Endothelial cell of umbilical vein (primary cell): ENCODE results near the gene CNFN. TPM values are rescaled to one million over a fixed set of nuclear protein-coding genes. Genes with fewer than 3 reads are reported as not detected.

Source experiments
- BruUV-seq: library from RNA; stranded (reverse); fragments of 400-500 nt; replicated peaks from 2 replicates; lab custom pipeline; 2021; lab: Mats Ljungman, UMichigan
- CTCF ChIA-PET: fragments of 300-600, 350-600 bp; sonication (Branson Sonifier 250); formaldehyde crosslinking; loops from one replicate; lab custom pipeline; 2021; ENCODE audit warnings: antibody characterized with exemption, inconsistent platforms; lab: Charles Lee
- POLR2A ChIA-PET: fragments of 300-600, 350-600 bp; sonication (Branson Sonifier 250); formaldehyde crosslinking; loops from one replicate; lab custom pipeline; 2021; ENCODE audit warnings: antibody characterized with exemption, inconsistent platforms; lab: Charles Lee
- DNase-seq: peaks from one replicate; pipeline ENCODE4 v3.0.0-alpha.2; 2011; ENCODE audit warnings: low read depth, low spot score
- FAIRE-seq: peaks from 2 replicates; lab custom pipeline; 2011; peaks lifted over from hg19 to GRCh38; lab: Jason Lieb, UNC
- H2AFZ ChIP-seq: 2 replicates; pipeline ENCODE4 v1.6.0; 2012; ENCODE audit warnings: low read depth, low read length, control low read depth, inconsistent platforms
- H3K27ac ChIP-seq: 2 replicates; pipeline ENCODE4 v1.5.1; 2011; ENCODE audit warnings: low read depth, mild to moderate bottlenecking, control low read depth, low read length, moderate library complexity; ENCODE audit not compliant: insufficient read depth
- H3K27me3 ChIP-seq, 2 experiments: 2 replicates each; pipeline versions ENCODE4 v1.6.0 to v1.6.1; 2011; ENCODE audit warnings: low read length in 2 of 2, mixed read lengths in 1 of 2; ENCODE audit not compliant: control insufficient read depth in 2 of 2, insufficient read depth in 2 of 2
- H3K36me3 ChIP-seq, 2 experiments: 2 replicates in 1 of 2; 3 replicates in 1 of 2; pipeline ENCODE4 v1.5.1; 2011; ENCODE audit warnings: low read length in 2 of 2, mild to moderate bottlenecking in 1 of 2, moderate library complexity in 1 of 2; ENCODE audit not compliant: control insufficient read depth in 2 of 2, insufficient read depth in 2 of 2; ENCODE audit errors: extremely low read depth in 1 of 2
- H3K4me1 ChIP-seq: 3 replicates; pipeline ENCODE4 v1.5.1; 2011; ENCODE audit warnings: mild to moderate bottlenecking, low read length; ENCODE audit not compliant: control insufficient read depth, insufficient read depth; ENCODE audit errors: extremely low read depth
- H3K4me2 ChIP-seq: 2 replicates; pipeline ENCODE4 v1.6.1; 2011; ENCODE audit warnings: low read length, control low read depth, mixed read lengths; ENCODE audit not compliant: insufficient read depth
- H3K4me3 ChIP-seq, 3 experiments: fragments of 200-600 bp in 1 of 3; sonication (generic), shearing (Covaris generic) in 1 of 3; replicated peaks in 1 of 3; 2 replicates each; pipeline ENCODE4 v1.5.1; 2011 to 2016; ENCODE audit warnings: control low read depth in 3 of 3, low read length in 3 of 3, mild to moderate bottlenecking in 2 of 3, inconsistent platforms in 1 of 3, low read depth in 1 of 3, moderate library complexity in 1 of 3; ENCODE audit not compliant: insufficient read depth in 1 of 3
- H3K79me2 ChIP-seq: 2 replicates; pipeline ENCODE4 v1.6.0; 2012; ENCODE audit warnings: low read length, inconsistent platforms; ENCODE audit not compliant: control insufficient read depth, insufficient read depth
- H3K9ac ChIP-seq: replicated peaks from 2 replicates; pipeline ENCODE3; 2011; ENCODE audit warnings: low read length, control low read depth; ENCODE audit not compliant: insufficient read depth; ENCODE audit errors: extremely low read depth
- H3K9me1 ChIP-seq: replicated peaks from 3 replicates; pipeline ENCODE4 v1.6.0; 2011; ENCODE audit warnings: mild to moderate bottlenecking, low read length; ENCODE audit not compliant: control insufficient read depth, insufficient read depth; ENCODE audit errors: extremely low read depth
- H3K9me3 ChIP-seq: replicated peaks from 2 replicates; pipeline ENCODE4 v1.5.1; 2012; ENCODE audit warnings: low read length, inconsistent platforms; ENCODE audit not compliant: control insufficient read depth, insufficient read depth
- H4K20me1 ChIP-seq: replicated peaks from 2 replicates; pipeline ENCODE3; 2011; ENCODE audit warnings: mild to moderate bottlenecking, low read length; ENCODE audit not compliant: control insufficient read depth, insufficient read depth; ENCODE audit errors: extremely low read depth
- GATA2 ChIP-seq: IDR thresholded peaks from 2 replicates; pipeline ENCODE4 v1.7.0; 2011; ENCODE audit warnings: low read depth, mild to moderate bottlenecking, moderate library complexity, mixed read lengths, low read length; ENCODE audit not compliant: insufficient read length, insufficient read depth
- JUN ChIP-seq: IDR thresholded peaks from 2 replicates; pipeline ENCODE4 v1.6.1; 2011; ENCODE audit warnings: borderline replicate concordance, low read depth; ENCODE audit not compliant: insufficient read length, insufficient read depth
- POLR2AphosphoS5 ChIP-seq: IDR thresholded peaks from 2 replicates; pipeline ENCODE4 v1.6.1; 2012; ENCODE audit warnings: low read depth, mild to moderate bottlenecking, control low read depth, low read length, moderate library complexity; ENCODE audit not compliant: insufficient read depth
- dilution Hi-C: fragments of 300-500 bp; cut with MboI; formaldehyde crosslinking; loops from one replicate; pipeline ENCODE4 v1.15.0; 2019; ENCODE audit warnings: low sequenced_read_pairs; ENCODE audit not compliant: extremely low pct_ligation_motif_present
- intact Hi-C: fragments of 100-400 bp; cut with micrococcal nuclease; formaldehyde crosslinking; loops from one replicate; pipeline ENCODE4 v1.10.0; 2022
- polyA plus RNA-seq, 4 experiments: library from polyadenylated mRNA; depleted of rRNA in 3 of 4; stranded (reverse) in 3 of 4; unstranded in 1 of 4; fragments of >200 nt; gene quantifications; 2 replicates each; pipeline versions ENCODE4 v1.2.1 to v1.2.3, GENCODE V29; 2011 to 2012; ENCODE audit warnings: missing spikeins in 1 of 4
- total RNA-seq: library from RNA; stranded (reverse); gene quantifications from 2 replicates; pipeline ENCODE4 v1.2.3, GENCODE V29; 2021
- TF ChIP-seq, protein P1 (sequence below): IDR thresholded peaks from 2 replicates; pipeline ENCODE4 v1.6.1; 2011; ENCODE audit not compliant: insufficient read depth, insufficient read length
- TF ChIP-seq, protein P2 (sequence below), 2 donors: IDR thresholded peaks; 1 replicate in 1 of 2; 2 replicates in 1 of 2; pipeline ENCODE4 v1.5.1; 2011; ENCODE audit warnings: low read length in 2 of 2, mild to moderate bottlenecking in 2 of 2, moderate library complexity in 2 of 2, control low read depth in 1 of 2, inconsistent platforms in 1 of 2, low read depth in 1 of 2; ENCODE audit not compliant: insufficient read depth in 1 of 2; ENCODE audit errors: extremely low read depth in 1 of 2

CNFN gene
- total and polyA plus RNA-seq, 2 donors (not counting 3 experiments of a cell fraction or from before 2014, with no cell fraction given), result 0.23 to 0.73 TPM

DNA sequence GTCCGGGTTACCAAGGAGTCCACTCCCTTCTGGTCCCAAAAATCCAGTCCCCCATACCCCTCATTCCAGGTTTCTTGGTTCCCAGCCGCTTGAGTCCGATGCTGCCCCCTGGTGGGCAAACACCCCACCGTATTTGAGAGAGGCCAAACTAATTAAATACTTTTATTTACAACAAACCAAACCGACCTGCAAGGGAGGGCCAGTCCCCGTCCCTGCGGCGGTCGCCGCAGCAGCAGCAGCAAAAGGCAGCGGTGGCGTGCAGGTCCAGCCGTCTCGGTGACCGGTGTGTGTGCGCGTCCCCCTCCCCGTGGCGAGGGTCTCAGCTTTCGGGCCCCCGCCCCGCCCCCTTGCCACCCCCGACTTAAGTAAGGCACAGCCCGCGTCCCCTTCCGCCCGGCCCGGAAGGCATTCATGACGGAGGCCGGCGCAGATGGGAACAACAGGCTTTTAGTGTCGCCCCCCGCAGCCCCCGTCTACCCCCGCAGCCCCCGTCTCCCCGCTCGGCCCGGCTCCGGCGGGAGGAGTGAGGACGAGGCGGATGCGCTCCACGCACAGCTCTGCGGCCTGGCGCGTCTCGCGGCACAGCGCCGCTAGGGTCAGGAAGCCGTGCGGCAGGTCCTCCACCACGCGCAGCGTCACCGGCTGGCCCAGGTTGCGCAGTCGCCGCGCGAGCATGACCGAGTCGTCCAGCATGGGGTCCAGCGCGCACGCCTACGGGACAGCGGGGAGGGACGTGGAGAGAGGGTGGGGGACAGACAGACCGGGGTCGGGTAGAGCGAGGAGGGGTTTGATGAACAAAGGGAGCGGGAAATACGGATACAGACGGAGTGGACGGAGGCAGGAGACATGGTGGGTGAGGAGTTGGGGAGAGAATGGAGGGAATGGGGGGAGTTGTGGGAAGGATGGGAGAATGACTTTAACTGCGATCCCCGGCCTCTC, 11.5 kb upstream of the CNFN start:
- dilution Hi-C loops, result no loop called here

More for the DNA sequence above, 11.5 kb upstream of the CNFN start:
- FAIRE-seq (peak; percentile 69), DNase-seq (peak; percentile 85)
- no peaks in the 10 kb centered on the region for H4K20me1 ChIP-seq
- no peaks in the 10 kb centered on the region for H3K36me3 ChIP-seq
- H3K9me1 ChIP-seq, result no peaks in the 10 kb centered on the region
- peaks cover 11% of the 10 kb centered on the region for H3K4me1 ChIP-seq
- H3K27ac ChIP-seq, result no peak overlapping the region
- H3K27me3 ChIP-seq, result no peaks in the 10 kb centered on the region
- ChIA-PET CTCF (interaction anchor here (0.6 to 2.6 kb wide), 19 partner anchors 8 to 294 kb away, joined by 3 to 19 read pairs (median 4); partner anchors contain the start of gene POU2F2), POLR2A (interaction anchor here (1.2 kb wide), 1 partner anchor 15 kb away, joined by 3 read pairs; no protein-coding TSS in a partner anchor)
- H2AFZ ChIP-seq, result peak overlapping the region; percentile 69
- no TSS peak for BruUV-seq
- peak overlapping the region in 2 of 3 experiments; percentile 4 to 46 for H3K4me3 ChIP-seq
- H3K9me3 ChIP-seq, result no peaks in the 10 kb centered on the region
- H3K4me2 ChIP-seq, result peak overlapping the region; percentile 16
- TF ChIP-seq, protein P1, sequence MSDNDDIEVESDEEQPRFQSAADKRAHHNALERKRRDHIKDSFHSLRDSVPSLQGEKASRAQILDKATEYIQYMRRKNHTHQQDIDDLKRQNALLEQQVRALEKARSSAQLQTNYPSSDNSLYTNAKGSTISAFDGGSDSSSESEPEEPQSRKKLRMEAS, result peak; percentile 13
- TF ChIP-seq JUN, result no peak
- TF ChIP-seq, protein P2, sequence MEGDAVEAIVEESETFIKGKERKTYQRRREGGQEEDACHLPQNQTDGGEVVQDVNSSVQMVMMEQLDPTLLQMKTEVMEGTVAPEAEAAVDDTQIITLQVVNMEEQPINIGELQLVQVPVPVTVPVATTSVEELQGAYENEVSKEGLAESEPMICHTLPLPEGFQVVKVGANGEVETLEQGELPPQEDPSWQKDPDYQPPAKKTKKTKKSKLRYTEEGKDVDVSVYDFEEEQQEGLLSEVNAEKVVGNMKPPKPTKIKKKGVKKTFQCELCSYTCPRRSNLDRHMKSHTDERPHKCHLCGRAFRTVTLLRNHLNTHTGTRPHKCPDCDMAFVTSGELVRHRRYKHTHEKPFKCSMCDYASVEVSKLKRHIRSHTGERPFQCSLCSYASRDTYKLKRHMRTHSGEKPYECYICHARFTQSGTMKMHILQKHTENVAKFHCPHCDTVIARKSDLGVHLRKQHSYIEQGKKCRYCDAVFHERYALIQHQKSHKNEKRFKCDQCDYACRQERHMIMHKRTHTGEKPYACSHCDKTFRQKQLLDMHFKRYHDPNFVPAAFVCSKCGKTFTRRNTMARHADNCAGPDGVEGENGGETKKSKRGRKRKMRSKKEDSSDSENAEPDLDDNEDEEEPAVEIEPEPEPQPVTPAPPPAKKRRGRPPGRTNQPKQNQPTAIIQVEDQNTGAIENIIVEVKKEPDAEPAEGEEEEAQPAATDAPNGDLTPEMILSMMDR (IDR thresholded peaks at IDR 0.05; ENCODE audit: extremely low read depth in 1 of 2, insufficient read depth in 1 of 2, low read depth in 1 of 2, low read length in 2 of 2), result peak; percentile 79 to 84
- TF ChIP-seq POLR2AphosphoS5, result peak; percentile 49
- TF ChIP-seq GATA2, result no peak
- peaks cover 6% of the 10 kb centered on the region for H3K79me2 ChIP-seq
- intact Hi-C loops, result loop anchor here (1.0 kb wide), 4 partner anchors 14 to 293 kb away; no protein-coding TSS in a partner anchor
- H3K9ac ChIP-seq, result no peak overlapping the region
